Measurements from ENCODE around the gene ALG9. TPM values are rescaled to one million over a fixed set of nuclear protein-coding genes. Genes with fewer than 3 reads are reported as not detected.
"Not testable (repeated sequence)": the region's sequence is repeated elsewhere in the genome, so short reads cannot be mapped to it uniquely, and the experiment has no call there.

Gene ALG9
- polyA plus RNA-seq, 1 experiment, result 23.7 TPM

- no peak overlapping the region for H3K4me3 ChIP-seq (ENCODE audit: low read depth, low read length)
- no peak for DNase-seq (ENCODE audit: low read depth)
- ChIA-PET POLR2A (no interaction called here), CTCF (interaction anchor here (0.6 to 4.5 kb wide), 32 partner anchors 8 to 323 kb away, joined by 3 to 41 read pairs (median 6); partner anchors contain the start of genes PPP2R1B and SIK2)
- no peaks in the 10 kb centered on the region for H3K27me3 ChIP-seq (ENCODE audit: control insufficient read depth, insufficient read depth, low read length)
- no peaks in the 10 kb centered on the region for H3K36me3 ChIP-seq (ENCODE audit: control insufficient read depth, insufficient read depth, low read length)
- TF ChIP-seq CTCF (IDR thresholded peaks at IDR 0.05; ENCODE audit: insufficient read depth, low read depth, low read length), result peak; percentile 74
These were observed 94.0 kb downstream of the ALG9 start for GRCh38 chr11:111777094-111778046.

GRCh38 chr11:111776398-111777093, 94.8 kb downstream of the ALG9 start:
- no peak for DNase-seq (ENCODE audit: low read depth)
- H3K4me3 ChIP-seq (ENCODE audit: low read depth, low read length), result no peak overlapping the region
- ChIA-PET CTCF (interaction anchor here (0.7 to 4.5 kb wide), 31 partner anchors 9 to 322 kb away, joined by 3 to 41 read pairs (median 6); partner anchors contain the start of genes PPP2R1B and SIK2), POLR2A (no interaction called here)
- TF ChIP-seq CTCF (IDR thresholded peaks at IDR 0.05; ENCODE audit: insufficient read depth, low read depth, low read length), result no peak
- H3K27me3 ChIP-seq (ENCODE audit: control insufficient read depth, insufficient read depth, low read length), result no peaks in the 10 kb centered on the region
- H3K36me3 ChIP-seq (ENCODE audit: control insufficient read depth, insufficient read depth, low read length), result no peaks in the 10 kb centered on the region

- Histone ChIP-seq H3K27me3 (ENCODE audit: control insufficient read depth, insufficient read depth, low read length) (no peaks in the 10 kb centered on the region), H3K36me3 (ENCODE audit: control insufficient read depth, insufficient read depth, low read length) (no peaks in the 10 kb centered on the region), H3K4me3 (ENCODE audit: low read depth, low read length) (no peak overlapping the region)
- CTCF ChIA-PET, result interaction anchor here (0.8 to 3.9 kb wide), 10 partner anchors 7 to 321 kb away, joined by 3 to 30 read pairs (median 4); partner anchors contain the start of gene PPP2R1B
- no peak for TF ChIP-seq CTCF (IDR thresholded peaks at IDR 0.05; ENCODE audit: insufficient read depth, low read depth, low read length)
- no peak for DNase-seq (ENCODE audit: low read depth)
- POLR2A ChIA-PET, result interaction anchor here (0.5 kb wide), 1 partner anchor 214 kb away, joined by 9 read pairs; no protein-coding TSS in a partner anchor
These were observed 96.2 kb downstream of the ALG9 start for GRCh38 chr11:111774955-111775710.

- no peak for DNase-seq (ENCODE audit: low read depth)
- H3K27me3 ChIP-seq (ENCODE audit: control insufficient read depth, insufficient read depth, low read length), result no peaks in the 10 kb centered on the region
- H3K36me3 ChIP-seq (ENCODE audit: control insufficient read depth, insufficient read depth, low read length), result no peaks in the 10 kb centered on the region
- no peak for TF ChIP-seq CTCF (IDR thresholded peaks at IDR 0.05; ENCODE audit: insufficient read depth, low read depth, low read length)
- no peak overlapping the region for H3K4me3 ChIP-seq (ENCODE audit: low read depth, low read length)
- POLR2A ChIA-PET, result no interaction called here
- CTCF ChIA-PET, result interaction anchor here (1.3 kb wide), 1 partner anchor 186 kb away, joined by 3 read pairs; no protein-coding TSS in a partner anchor
These were observed 98.8 kb downstream of the ALG9 start for GRCh38 chr11:111772535-111772934.

- H3K4me3 ChIP-seq (ENCODE audit: low read depth, low read length); CTCF ChIA-PET; H3K36me3 ChIP-seq (ENCODE audit: control insufficient read depth, insufficient read depth, low read length); DNase-seq (ENCODE audit: low read depth); H3K27me3 ChIP-seq (ENCODE audit: control insufficient read depth, insufficient read depth, low read length); POLR2A ChIA-PET: not testable (repeated sequence)
These were observed 100.2 kb downstream of the ALG9 start for GRCh38 chr11:111771205-111771604.

Data from BJ (cell line).